WTC11 (cell line): Measurements from ENCODE around the gene OPRL1. TPM values are rescaled to one million over a fixed set of nuclear protein-coding genes. Genes with fewer than 3 reads are reported as not detected.

Experiments
- ATAC-seq: fragments of 200-7000 bp; cut with Tn5 transposase; 2 replicates; pipeline ENCODE4 v1.10.0; 2021; ENCODE audit warnings: mild to moderate bottlenecking, moderate library complexity
- CTCF ChIA-PET: fragments of 300-600 bp; sonication (Branson Sonifier 250); formaldehyde crosslinking; loops from one replicate; lab custom pipeline; 2021; ENCODE audit warnings: antibody characterized with exemption; lab: Charles Lee
- POLR2A ChIA-PET: fragments of 350-600 bp; sonication (Branson Sonifier 250); formaldehyde crosslinking; loops from one replicate; lab custom pipeline; 2021; ENCODE audit warnings: antibody characterized with exemption; lab: Charles Lee
- DNase-seq: peaks from one replicate; pipeline ENCODE4 v3.0.0; 2021; ENCODE audit warnings: low spot score
- H3K27ac Mint-ChIP-seq: 2 replicates; pipeline ENCODE4 v1.8.0; 2021; ENCODE audit warnings: mixed read lengths
- H3K27me3 Mint-ChIP-seq: 2 replicates; pipeline ENCODE4 v1.8.0; 2021; ENCODE audit warnings: low read depth, mild to moderate bottlenecking, moderate library complexity, mixed read lengths
- H3K36me3 Mint-ChIP-seq: 2 replicates; pipeline ENCODE4 v1.8.0; 2021; ENCODE audit warnings: mixed read lengths
- H3K4me1 Mint-ChIP-seq: 2 replicates; pipeline ENCODE4 v1.8.0; 2022; ENCODE audit warnings: mixed read lengths
- H3K4me3 Mint-ChIP-seq: 2 replicates; pipeline ENCODE4 v1.8.0; 2021; ENCODE audit warnings: mild to moderate bottlenecking, moderate library complexity, mixed read lengths
- H3K9me3 Mint-ChIP-seq: 2 replicates; pipeline ENCODE4 v1.8.0; 2021; ENCODE audit warnings: mixed read lengths
- ATF6 ChIP-seq: sonication (generic); formaldehyde crosslinking; IDR thresholded peaks from 2 replicates; pipeline ENCODE4 v1.8.1; 2023; ENCODE audit warnings: mild to moderate bottlenecking, missing genetic modification reagents
- CTCF ChIP-seq: fragments of 200-600 bp; IDR thresholded peaks from 2 replicates; pipeline ENCODE4 v1.8.0; 2022; ENCODE audit warnings: antibody characterized with exemption
- FOXJ3 ChIP-seq: sonication (generic); formaldehyde crosslinking; IDR thresholded peaks from 2 replicates; pipeline ENCODE4 v1.9.0; 2021; ENCODE audit warnings: missing genetic modification reagents, mild to moderate bottlenecking, borderline replicate concordance
- GRHL2 ChIP-seq: fragments of 250-450 bp; sonication (Bioruptor Pico); IDR thresholded peaks from 2 replicates; pipeline ENCODE4 v1.8.0; 2022; ENCODE audit warnings: mild to moderate bottlenecking, moderate library complexity; ENCODE audit not compliant: insufficient replicate concordance, severe bottlenecking
- IRF1 ChIP-seq: sonication (generic); formaldehyde crosslinking; IDR thresholded peaks from 2 replicates; pipeline ENCODE4 v1.8.0; 2023; ENCODE audit warnings: missing genetic modification reagents
- KAT7 ChIP-seq: sonication (generic); formaldehyde crosslinking; IDR thresholded peaks from 2 replicates; pipeline ENCODE4 v1.8.1; 2023; ENCODE audit warnings: missing genetic modification reagents, mild to moderate bottlenecking, borderline replicate concordance
- MXD4 ChIP-seq: fragments of 250-450 bp; sonication (Bioruptor Pico); IDR thresholded peaks from 2 replicates; pipeline ENCODE4 v1.8.0; 2021; ENCODE audit warnings: mild to moderate bottlenecking, moderate library complexity, borderline replicate concordance
- NFATC4 ChIP-seq: fragments of 250-450 bp; sonication (Bioruptor Pico); IDR thresholded peaks from 2 replicates; pipeline ENCODE4 v1.9.0; 2021; ENCODE audit warnings: mild to moderate bottlenecking
- NR3C1 ChIP-seq: sonication (generic); formaldehyde crosslinking; conservative IDR thresholded peaks from 2 replicates; pipeline ENCODE4 v1.8.1; 2023; ENCODE audit warnings: low read depth, mild to moderate bottlenecking, missing genetic modification reagents
- PREB ChIP-seq: sonication (generic); formaldehyde crosslinking; IDR thresholded peaks from 2 replicates; pipeline ENCODE4 v1.8.1; 2022; ENCODE audit warnings: mild to moderate bottlenecking, missing genetic modification reagents, moderate library complexity, borderline replicate concordance
- STAT6 ChIP-seq: sonication (generic); formaldehyde crosslinking; conservative IDR thresholded peaks from 2 replicates; pipeline ENCODE4 v1.8.1; 2023; ENCODE audit warnings: mild to moderate bottlenecking, low read depth, missing genetic modification reagents, moderate library complexity
- USF1 ChIP-seq: sonication (generic); formaldehyde crosslinking; IDR thresholded peaks from 2 replicates; pipeline ENCODE4 v1.8.0; 2022; ENCODE audit warnings: mild to moderate bottlenecking, missing genetic modification reagents
- ZBTB43 ChIP-seq: sonication (generic); formaldehyde crosslinking; IDR thresholded peaks from 2 replicates; pipeline ENCODE4 v1.8.1; 2023; ENCODE audit warnings: mild to moderate bottlenecking, missing genetic modification reagents
- ZMAT4 ChIP-seq: fragments of 250-450 bp; sonication (Bioruptor Pico); IDR thresholded peaks from 2 replicates; pipeline ENCODE4 v1.9.0; 2021; ENCODE audit warnings: mild to moderate bottlenecking
- ZNF219 ChIP-seq: sonication (generic); formaldehyde crosslinking; IDR thresholded peaks from 2 replicates; pipeline ENCODE4 v1.8.0; 2023; ENCODE audit warnings: missing genetic modification reagents, mild to moderate bottlenecking, borderline replicate concordance
- ZNF232 ChIP-seq: sonication (generic); formaldehyde crosslinking; IDR thresholded peaks from 2 replicates; pipeline ENCODE4 v1.8.0; 2022; ENCODE audit warnings: mild to moderate bottlenecking, missing genetic modification reagents
- ZNF281 ChIP-seq: sonication (generic); formaldehyde crosslinking; IDR thresholded peaks from 2 replicates; pipeline ENCODE4 v1.8.0; 2023; ENCODE audit warnings: mild to moderate bottlenecking, missing genetic modification reagents
- ZSCAN18 ChIP-seq: fragments of 250-450 bp; sonication (Bioruptor Pico); IDR thresholded peaks from 2 replicates; pipeline ENCODE4 v2.1.2; 2022; ENCODE audit warnings: mild to moderate bottlenecking, moderate library complexity
- total RNA-seq: library from RNA; stranded (reverse); gene quantifications from 3 replicates; pipeline ENCODE4 v1.2.3, GENCODE V29; 2021

OPRL1 gene
- total RNA-seq, 1 experiment from 2014 or later: 2.0 TPM

- no peaks in the 10 kb centered on the region for H3K9me3 Mint-ChIP-seq
- ATAC-seq (no peak), DNase-seq (no peak)
- H3K27me3 Mint-ChIP-seq: peaks cover 2% of the 10 kb centered on the region; the same call in 1 of the 2 replicates
- TF ChIP-seq STAT6 (CRISPR knock-in tag) (no peak), NFATC4 (CRISPR knock-in tag) (no peak), ZBTB43 (CRISPR knock-in tag) (no peak), ZNF219 (CRISPR knock-in tag) (no peak), ZNF281 (CRISPR knock-in tag) (no peak), IRF1 (no peak), ZMAT4 (CRISPR knock-in tag) (no peak), NR3C1 (CRISPR knock-in tag) (no peak), MXD4 (no peak), FOXJ3 (CRISPR knock-in tag) (no peak), CTCF (no peak), ATF6 (CRISPR knock-in tag) (no peak), USF1 (CRISPR knock-in tag) (no peak), PREB (no peak), GRHL2 (CRISPR knock-in tag) (no peak), ZNF232 (CRISPR knock-in tag) (no peak), KAT7 (CRISPR knock-in tag) (no peak), ZSCAN18 (CRISPR knock-in tag) (no peak)
- H3K27ac Mint-ChIP-seq: peak overlapping the region; percentile 30; the same call in 1 of the 2 replicates
- no peaks in the 10 kb centered on the region for H3K36me3 Mint-ChIP-seq
- CTCF ChIA-PET: interaction anchor here (0.7 to 2.1 kb wide), 4 partner anchors 10 to 87 kb away, joined by 3 to 16 read pairs (median 7); partner anchors contain the start of genes OPRL1, PRPF6 and RGS19
- POLR2A ChIA-PET: interaction anchor here (1.4 kb wide), 1 partner anchor 13 kb away, joined by 4 read pairs; the partner anchor contains the start of gene OPRL1
- no peak overlapping the region for H3K4me3 Mint-ChIP-seq
- H3K4me1 Mint-ChIP-seq: peaks cover 30% of the 10 kb centered on the region
Observed at GRCh38 chr20:64067005-64067632, 12.8 kb upstream of the OPRL1 start.
